GM21825 (cell line): ENCODE measurements around the gene SLC7A6.
A peak's percentile ranks its signal among the peaks of the same experiment; 100 is the strongest.

ENCODE experiments used
- ATAC-seq: cut with Tn5 transposase; IDR thresholded peaks from one replicate; pipeline ENCODE4 v1.9.1; 2021; ENCODE audit warnings: mild to moderate bottlenecking, moderate library complexity; ENCODE audit not compliant: unreplicated experiment

Gene SLC7A6

DNA sequence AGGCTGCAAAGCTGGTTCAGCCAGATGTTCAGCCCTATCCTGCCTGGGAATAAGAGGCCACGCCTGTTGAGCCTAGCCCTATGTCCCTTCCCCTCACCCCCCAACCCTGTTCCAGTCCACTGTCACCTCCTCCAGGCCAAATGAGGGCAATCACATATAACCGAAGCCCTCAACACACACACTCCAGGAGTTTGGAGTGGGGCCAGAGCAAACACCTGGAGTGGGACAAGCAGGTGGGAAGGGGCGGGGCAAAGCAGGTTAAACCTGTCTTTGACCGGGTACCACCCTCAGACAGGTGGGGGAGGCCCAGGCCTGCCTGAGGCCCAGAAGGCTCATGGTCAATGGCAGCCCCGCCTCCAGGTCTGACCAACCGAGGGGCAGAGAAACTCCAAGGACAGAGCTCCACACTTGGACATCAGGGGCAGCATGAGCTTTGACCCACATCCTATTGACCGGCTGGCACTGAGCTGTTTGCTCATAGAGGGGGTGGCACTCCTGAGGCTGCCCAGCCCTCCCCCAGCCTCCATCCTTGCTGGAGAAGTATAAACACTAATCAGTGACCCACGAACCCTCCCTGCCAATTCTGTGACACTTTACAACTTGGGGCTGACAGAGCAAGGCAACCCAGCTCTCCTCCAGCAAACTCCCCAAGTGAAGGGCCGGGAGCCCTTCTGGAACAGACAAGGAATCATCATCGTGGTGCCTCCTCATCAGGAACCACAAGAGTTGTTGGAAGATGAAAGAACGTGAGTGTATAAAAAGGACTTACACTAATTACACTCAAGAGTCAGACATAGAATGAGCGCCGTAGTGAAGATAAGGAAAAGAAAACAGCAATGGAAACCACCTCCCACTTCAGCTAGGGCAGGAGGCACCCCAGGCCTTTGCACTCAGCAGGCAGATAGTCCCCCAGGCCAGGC lies 29.9 kb upstream of the SLC7A6 start:
- no peak for ATAC-seq

DNA sequence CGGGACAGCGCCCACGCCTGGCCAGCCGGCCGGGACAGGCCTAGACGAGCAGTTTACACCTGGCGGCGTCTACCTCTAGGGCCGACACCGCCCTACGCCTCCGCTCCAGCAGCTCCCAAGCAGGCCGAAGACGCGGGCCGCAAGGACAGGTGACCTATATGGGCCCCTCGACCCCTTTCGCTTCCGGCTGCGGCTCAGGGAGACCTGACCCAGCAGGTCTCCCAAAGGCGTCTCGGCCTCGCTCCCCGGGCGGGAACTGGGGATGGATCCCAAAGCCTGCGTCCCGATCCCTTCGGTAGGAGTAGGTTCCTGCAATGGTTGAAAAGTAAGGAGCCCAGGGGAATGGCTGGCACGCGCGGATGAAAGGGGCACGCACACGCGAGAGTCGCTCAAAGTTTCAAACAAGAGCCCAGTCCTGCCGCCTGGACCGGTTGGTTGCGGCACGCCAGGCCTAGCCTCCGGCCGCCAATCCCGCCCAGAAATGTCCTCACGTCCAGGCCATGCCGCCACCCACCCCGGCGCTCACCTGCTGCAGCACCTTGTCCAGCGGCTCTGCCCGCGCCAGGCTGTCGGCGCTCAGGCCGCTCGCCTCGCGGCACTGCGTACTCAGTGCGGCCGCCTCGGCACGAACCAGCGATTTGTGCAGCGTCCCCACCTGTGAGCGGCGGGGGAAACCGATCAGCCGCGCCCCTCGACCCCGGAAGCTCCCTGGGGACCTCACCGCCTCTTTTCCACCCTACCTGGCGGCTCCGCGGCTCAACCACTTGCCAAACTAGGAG lies 29.0 kb upstream of the SLC7A6 start:
- no peak for ATAC-seq

DNA sequence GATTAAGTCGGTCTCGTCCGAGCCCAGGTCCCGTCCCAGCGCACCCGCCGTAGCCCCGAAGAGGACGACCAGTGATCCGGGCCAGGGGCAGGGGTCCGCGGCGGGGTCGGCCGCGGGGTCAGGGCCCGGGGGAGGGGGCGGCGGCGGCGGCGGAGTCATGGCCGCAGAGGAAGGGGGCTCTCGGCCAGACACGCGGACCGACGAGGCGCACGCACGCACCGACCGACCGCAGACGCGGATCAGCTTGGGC lies 28.5 kb upstream of the SLC7A6 start, which contains the start of gene ESRP2:
Gene ESRP2 (minus strand): TSS at position 241 of the 250 bp plus-strand sequence. CDS start 82 bp downstream, at position 159.
- no peak for ATAC-seq

DNA sequence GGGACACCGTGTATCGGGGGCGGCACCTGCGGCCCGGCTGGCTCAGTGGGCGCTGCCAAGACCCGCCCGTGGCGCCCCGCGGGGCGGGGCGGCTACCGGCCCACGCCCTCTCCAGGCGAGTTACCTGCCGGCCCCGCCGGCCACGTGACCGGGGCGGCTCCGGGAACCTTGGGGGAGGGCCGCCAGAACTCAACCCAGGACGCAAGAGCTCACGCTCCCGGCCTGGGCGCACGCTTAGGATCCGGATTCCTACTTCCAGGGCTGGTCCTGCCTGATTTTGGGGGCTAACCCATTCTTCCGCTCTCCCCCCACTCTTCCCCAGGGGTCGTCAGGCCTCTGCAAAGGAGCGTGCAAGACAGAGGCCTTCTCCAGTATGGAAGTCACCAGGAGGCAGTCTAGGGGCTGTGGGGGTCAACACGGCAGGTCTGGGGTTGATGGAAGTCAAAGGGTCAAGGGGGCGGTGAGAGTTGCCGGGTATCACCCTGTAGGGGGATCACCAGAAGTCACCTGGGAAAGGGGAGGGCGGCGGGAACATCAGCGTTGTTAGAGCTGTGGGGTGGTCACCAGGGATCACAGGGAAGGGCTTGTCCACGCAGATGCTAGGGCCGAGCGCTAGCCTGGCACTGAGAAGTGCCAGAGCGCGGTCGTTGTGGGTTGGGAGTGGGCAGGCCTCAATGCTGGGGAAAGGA lies 28.0 kb upstream of the SLC7A6 start:
- no peak for ATAC-seq

DNA sequence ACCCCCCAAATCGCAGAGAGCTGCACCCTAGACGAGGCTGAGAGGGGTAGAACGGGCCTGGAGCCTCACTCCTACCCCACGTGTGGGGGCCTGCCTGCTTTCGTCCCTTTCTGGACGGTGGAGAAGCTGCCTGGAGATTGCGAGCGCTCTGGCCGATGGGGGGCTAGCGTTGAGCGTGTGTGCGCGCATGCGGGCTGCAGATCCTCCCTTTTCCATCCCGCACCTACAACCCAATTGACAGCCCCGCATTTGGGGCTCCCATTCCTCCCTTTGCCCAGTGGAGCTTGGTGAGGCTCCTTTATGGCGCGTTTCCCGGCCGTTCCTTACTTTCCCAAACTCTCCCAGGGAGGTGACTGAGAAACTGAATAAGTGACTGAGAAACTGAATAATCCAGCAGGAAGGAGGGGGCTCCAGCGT lies 27.5 kb upstream of the SLC7A6 start:
- ATAC-seq: no peak

DNA sequence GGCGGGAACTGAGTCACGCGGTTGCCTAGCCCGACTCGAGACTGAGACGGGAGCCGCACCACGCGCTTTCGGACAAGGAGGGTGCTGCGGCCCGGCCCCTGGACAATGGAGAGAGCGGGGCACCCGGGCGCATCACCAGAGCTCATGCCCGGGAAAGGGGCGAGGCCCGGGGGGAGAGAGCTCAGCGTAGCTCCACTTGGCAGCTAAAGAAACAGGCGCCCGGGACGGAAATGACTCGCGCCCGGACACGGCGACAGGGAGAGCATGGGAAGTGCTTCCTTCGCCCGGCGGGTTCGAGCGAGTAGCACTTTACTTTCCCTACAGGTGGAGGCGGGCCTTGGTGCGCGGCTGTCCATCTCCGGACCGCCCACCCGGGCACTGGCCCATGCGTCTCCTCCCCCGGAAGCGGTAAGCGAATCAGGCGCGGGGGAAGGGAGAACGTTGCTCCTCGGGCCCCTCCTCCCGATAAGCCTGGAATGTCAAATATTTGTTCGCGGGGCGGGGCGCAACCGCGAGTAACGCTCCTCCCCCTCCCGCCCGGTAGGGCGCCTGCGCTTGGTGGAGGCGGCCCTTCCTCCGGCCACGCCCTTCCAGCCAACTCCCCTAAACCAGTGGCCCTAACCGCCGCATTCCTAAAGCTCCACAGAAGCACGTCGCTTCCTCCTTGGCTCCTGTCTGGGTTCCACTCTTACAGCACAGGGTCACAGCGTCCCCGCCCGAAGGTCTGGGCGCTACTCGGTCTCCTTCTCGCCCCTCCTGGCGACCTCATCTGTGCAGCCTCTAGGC lies 26.9 kb upstream of the SLC7A6 start:
- ATAC-seq: peak; percentile 68

DNA sequence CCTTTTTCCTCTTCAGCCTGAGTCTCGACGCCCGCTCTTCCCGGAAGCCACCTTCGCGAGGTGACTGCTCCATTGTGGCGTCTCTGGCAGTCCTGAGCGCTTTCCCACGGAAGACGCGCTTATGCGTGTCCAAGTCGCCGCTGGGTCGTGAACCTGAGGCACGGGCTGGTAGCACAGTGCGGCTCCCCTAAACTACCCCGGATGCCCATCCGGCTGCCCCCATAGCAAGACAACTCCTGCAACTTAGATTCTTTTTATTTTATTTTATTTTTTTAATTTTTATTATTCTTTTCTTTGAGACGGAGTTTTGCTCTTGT lies 26.3 kb upstream of the SLC7A6 start:
- no peak for ATAC-seq

DNA sequence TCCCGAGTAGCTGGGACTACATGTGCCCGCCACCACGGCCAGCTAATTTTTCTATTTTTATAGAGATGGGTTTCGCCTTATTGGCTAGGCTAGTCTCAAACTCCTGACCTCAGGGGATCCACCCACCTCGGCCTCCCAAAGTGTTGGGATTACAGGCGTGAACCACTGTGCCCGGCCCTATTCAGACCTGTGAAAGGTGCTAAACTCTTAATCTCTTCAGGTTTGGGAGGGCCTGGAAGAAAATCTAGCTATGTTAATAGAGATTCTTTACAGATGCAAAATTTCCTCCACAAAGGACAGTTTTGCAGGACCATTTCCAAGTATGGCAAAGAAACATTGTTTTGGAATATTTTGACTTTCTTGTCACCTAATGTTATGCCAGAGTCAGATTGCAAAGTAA lies 22.2 kb upstream of the SLC7A6 start:
- ATAC-seq: no peak

DNA sequence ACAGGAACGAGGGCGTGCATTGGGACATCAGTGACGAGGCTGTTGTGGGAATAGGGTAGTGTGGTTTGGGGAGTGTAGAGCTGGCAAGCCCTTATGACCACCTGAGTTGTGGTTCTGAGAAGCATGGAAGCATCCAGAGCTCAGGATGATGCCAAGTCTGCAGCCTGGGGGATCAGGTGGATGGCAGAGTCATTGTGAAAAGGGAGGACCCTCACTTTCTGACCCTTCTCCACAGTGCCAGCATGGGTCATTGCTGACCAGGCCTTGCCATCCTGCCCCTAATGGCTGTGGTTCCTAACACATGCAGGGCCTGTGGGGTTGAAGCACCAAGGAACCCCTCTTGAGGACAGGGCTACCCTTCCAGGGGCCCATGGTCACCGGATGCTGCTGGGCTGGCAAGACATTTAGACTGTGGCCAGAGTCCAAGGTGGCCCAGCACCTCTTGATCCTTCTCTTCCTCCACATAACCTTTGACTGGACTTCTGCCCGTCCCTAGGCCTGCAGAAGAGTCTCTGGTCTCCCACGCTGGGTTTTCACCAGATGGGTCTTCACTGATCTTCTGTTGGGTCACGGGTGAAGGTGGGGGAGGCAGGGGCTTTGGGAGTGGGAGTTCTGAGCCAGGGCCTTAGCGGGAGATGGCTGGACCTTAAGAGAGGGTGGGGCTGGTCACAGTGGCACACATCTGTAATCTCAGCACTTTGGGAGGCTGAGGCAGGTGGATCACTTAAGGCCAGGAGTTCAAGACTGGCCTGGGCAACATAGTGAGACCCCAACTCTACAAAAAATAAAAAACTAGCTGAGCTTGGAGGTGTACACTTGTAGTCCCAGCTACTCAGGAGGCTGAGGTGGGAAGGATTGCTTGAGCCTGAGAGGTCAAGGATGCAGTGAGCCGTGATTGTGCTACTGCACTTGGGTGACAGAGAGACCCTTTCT lies 21.1 kb upstream of the SLC7A6 start:
- no peak for ATAC-seq

DNA sequence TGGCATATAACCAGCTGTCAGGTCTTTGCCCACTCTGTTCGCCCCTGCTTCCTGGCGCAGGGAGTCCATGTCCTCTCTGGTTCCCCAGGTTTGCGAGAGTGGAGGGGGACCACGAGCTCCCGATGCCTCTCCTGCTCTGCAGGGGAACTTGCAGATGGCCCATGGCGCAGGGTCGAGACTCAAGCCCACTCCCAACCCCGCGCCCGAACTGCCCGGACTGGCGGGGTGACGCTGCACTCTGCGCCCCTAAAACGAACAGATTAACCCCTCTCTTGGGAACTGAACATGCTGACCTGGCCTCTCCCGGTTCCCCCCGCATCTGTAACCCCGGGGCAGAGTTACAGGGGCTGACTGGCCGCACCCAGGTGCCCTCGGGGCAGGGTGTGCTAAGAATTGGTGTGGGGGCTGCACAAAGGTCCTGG lies 19.8 kb upstream of the SLC7A6 start:
- ATAC-seq: peak; percentile 4

DNA sequence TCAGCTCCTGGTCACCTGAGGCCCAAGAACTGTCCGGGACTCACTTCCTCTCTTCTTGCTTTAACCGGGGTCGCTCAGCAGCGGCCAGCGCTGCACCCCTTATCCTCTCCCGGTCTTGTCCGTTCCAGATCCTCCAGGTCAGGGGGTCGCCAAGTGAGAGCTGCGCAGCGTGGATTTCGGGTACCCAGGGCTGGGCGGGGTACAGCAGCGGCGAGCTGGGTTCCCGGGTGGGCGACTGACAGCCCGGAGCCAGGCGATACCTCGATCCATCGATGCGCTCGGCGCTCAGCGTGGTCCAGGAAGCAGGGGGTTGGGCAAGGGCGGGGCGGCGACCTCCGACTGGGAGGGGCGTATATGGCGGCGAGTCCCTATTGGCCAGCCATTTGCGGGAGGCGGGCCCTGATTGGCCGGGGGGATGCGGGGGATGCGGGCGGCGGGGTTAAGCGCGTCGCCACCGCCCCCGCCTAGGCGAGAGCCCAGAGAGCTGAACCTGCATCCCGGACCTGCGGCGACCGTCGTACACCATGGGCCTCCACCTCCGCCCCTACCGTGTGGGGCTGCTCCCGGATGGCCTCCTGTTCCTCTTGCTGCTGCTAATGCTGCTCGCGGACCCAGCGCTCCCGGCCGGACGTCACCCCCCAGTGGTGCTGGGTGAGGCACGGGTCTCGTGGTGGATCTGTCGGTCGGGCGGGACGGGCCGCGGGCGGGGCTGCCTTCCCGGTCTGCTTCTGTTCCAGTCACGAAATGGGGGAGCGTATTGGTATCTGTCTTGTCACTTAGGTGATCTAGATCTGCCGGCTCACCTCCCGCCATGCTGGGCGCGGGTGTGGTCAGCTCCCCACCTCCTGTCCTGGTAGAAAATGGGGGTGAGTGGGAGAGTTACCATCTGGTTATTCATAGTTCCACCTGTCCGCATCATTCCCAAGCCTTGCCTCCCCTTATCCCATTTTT lies 19.1 kb upstream of the SLC7A6 start, which contains the start of gene PLA2G15:
Gene PLA2G15 (plus strand): TSS at position 471 of the 951 bp plus-strand sequence. CDS start 54 bp downstream, at position 525.
- ATAC-seq: peak; percentile 79

DNA sequence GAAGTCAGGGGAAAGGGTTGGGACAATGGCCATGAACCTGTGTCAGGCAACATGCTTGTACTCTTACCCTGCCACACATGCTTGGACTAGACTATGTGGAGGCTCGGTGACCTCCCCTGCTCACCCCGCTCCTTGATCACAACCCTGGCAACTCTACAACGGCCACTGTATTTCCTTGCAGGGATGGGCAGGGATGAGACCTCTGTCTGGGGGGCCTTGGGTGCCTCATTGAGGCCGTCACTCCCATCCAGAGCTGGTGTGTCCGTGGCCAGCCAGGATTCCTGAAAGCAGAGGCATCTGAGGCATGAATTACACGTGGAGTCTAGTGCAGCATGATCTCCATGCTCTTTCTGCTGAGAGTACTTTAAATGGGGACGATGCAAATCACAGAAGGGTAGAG lies 18.2 kb upstream of the SLC7A6 start:
- no peak for ATAC-seq

DNA sequence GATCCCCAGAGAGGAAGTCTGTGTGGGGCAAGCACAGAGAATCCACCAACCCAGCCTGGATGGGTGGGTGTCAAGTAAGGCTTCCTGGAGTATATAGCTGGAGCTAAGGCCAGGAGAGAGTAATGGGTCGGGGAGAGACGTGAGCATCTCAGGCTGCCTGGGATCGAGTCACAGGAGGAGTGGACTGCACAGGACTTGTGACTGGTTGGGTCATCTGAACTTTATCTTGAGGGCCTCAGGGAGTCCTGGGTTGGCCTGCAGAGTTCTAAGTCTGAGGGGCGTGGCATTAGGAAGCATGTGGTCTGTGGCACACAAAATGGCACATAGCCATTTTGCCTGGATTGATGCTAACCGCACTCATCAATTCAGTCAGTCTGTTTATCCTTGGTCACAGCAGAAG lies 17.7 kb upstream of the SLC7A6 start:
- ATAC-seq: no peak

DNA sequence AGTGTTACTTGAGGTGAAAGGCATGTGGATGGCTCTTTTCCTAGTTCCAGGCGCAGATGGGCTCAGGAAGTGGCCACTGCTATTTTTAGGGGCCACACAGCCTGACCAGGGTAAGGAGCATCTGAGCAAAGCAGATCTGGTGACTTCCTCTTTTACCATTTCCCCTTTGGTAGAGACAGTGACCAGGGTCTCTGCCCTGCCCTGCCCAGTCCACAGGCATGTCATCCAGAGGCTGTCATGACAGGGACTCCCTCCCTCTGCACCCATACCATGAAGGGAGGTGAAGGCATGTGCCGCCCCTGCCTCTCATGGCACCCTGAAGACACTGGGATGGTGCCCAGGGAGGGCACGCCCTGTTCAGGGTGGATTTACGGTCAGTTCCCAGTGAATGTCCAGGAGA lies 16.9 kb upstream of the SLC7A6 start:
- no peak for ATAC-seq

DNA sequence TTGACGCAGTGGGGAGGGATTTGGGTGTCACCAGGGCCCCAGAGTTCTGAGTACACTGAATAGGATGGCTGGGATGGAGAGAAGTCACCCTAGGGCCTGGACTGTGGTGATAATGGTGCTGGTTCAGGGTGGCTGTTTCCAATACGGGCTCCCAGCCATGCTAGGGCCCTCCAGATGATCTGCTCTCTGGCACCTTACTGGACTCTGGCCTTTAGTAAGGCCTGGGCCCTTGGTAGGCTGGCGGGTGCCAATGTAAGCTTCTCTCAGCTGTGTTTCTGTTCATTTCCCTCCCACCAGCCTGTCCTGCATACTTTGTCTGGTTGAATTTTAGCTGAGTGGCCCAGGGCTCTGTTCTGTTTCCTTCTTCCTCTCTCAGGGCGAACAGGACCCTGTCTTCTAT lies 16.4 kb upstream of the SLC7A6 start:
- no peak for ATAC-seq

DNA sequence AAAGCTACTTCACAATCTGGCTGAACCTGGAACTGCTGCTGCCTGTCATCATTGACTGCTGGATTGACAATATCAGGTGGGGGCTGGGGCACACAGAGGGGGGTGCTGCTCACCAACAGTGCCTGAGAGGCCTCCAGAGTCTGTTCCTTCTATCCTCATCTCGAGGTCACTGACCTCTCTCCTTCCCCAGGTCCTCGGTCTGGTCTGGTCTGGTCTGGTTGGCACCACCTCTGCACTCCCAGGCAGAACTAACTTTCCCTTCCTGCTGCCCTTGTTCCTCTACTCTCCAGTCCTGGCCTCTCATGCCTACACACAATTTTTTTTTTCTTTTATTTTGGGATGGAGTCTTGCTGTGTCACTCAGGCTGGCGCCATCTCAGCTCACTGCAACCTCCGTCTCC lies 15.0 kb upstream of the SLC7A6 start:
- no peak for ATAC-seq

DNA sequence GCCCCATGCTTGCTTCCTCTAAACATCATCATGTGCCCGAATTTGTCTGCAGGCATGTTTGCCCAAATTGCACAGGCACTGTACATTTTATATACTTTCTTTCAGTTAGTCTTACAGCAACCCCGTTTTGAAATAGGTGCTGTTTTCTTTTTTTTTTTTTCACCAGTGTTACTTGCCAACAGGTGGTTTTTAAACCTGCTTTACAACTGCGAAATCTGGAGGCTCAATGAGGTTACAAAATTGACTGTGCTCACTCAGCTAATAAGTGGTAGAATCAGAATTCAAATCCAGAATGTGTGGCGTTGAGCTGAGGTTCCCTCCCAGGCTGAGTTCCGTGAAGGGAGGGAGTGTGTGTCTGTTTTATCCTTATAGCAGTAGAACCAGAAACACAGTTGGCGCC lies 13.4 kb upstream of the SLC7A6 start:
- ATAC-seq: no peak

DNA sequence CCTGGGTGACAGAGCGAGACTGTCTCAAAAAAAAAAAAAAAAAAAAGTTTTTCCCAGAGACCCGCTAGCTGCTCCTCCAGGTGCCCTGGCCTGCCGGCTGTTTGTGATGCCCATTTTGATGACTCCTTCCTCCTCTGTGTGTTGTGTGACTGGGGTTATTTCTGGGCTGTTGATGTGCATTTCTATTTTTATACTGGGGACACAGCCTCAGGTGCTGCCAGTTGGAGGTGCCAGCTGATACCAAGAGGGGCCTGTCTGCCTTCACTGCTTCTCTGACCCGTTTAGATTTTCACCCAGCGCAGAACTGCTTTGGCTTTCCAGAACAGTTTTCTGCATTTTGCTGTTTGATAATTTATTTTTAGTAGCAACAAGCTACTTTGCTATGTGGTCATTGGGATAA lies 12.5 kb upstream of the SLC7A6 start:
- no peak for ATAC-seq

DNA sequence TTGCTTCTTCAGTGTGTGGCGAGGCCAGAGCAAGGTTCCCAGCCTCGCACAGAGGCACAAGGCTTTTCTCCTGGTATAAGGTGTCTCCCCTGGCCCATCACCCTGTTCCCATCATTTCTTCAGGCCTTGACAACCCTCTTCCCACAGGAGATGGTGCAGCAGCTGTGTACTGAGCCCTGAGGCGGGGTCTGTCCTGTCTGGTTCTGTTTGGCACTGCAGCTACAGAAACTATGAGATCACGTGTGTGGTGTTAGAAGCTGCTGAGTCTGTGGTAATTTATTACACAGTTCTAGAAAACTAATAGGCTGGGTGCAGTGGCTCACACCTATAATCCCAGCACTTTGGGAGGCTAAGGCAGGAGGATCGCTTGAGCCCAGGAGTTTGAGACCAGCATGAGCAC lies 11.9 kb upstream of the SLC7A6 start:
- no peak for ATAC-seq
